HG02763 (cell line): Measurements from ENCODE around the gene PCYT1A.
"Not testable (repeated sequence)": the region's sequence is repeated elsewhere in the genome, so short reads cannot be mapped to it uniquely, and the experiment has no call there.

Experiments
- ATAC-seq: cut with Tn5 transposase; IDR thresholded peaks from one replicate; pipeline ENCODE4 v1.9.1; 2021; ENCODE audit warnings: mild to moderate bottlenecking, moderate library complexity; ENCODE audit not compliant: unreplicated experiment

PCYT1A gene

GRCh38 chr3:196216681-196217211 lies 70.8 kb downstream of the PCYT1A start:
- no peak for ATAC-seq

- no peak for ATAC-seq
Measured at GRCh38 chr3:196216089-196216564, 71.4 kb downstream of the PCYT1A start, which contains the start of gene SLC51A. SLC51A (plus strand) TSS chr3:196216534; CDS start chr3:196216713, 179 bp downstream.

- no peak for ATAC-seq
Measured at GRCh38 chr3:196215493-196216020, 72.0 kb downstream of the PCYT1A start.

- no peak for ATAC-seq
Measured at GRCh38 chr3:196214783-196215441, 72.6 kb downstream of the PCYT1A start.

- no peak for ATAC-seq
Measured at GRCh38 chr3:196210673-196211556, 76.6 kb downstream of the PCYT1A start, which contains the start of gene ZDHHC19. ZDHHC19 (minus strand) TSS chr3:196211400; CDS start chr3:196211315, 85 bp downstream.

- ATAC-seq, result not testable (repeated sequence)
Measured at GRCh38 chr3:196209944-196210672, 77.4 kb downstream of the PCYT1A start.

- no peak for ATAC-seq
Measured at GRCh38 chr3:196208942-196209695, 78.4 kb downstream of the PCYT1A start.

GRCh38 chr3:196207833-196208607 lies 79.5 kb downstream of the PCYT1A start:
- no peak for ATAC-seq

- ATAC-seq, result no peak
Measured at GRCh38 chr3:196207159-196207832, 80.2 kb downstream of the PCYT1A start.

GRCh38 chr3:196205442-196206205 lies 81.9 kb downstream of the PCYT1A start:
- ATAC-seq, result not testable (repeated sequence)

- ATAC-seq, result no peak
Measured at GRCh38 chr3:196203846-196204245, 83.7 kb downstream of the PCYT1A start.

- ATAC-seq, result no peak
Measured at GRCh38 chr3:196202516-196202970, 85.0 kb downstream of the PCYT1A start.

GRCh38 chr3:196198771-196199753 lies 88.5 kb downstream of the PCYT1A start:
- no peak for ATAC-seq

- no peak for ATAC-seq
Measured at GRCh38 chr3:196198081-196198675, 89.3 kb downstream of the PCYT1A start.

- no peak for ATAC-seq
Measured at GRCh38 chr3:196197524-196197923, 90.0 kb downstream of the PCYT1A start.

- ATAC-seq, result no peak
Measured at GRCh38 chr3:196195664-196196265, 91.8 kb downstream of the PCYT1A start.
